Measurements from ENCODE around the gene NR2F2. TPM values are rescaled to one million over a fixed set of nuclear protein-coding genes. Genes with fewer than 3 reads are reported as not detected.
A peak's percentile ranks its signal among the peaks of the same experiment; 100 is the strongest.

NR2F2 gene
- total RNA-seq, 4 donors from 2014 or later: 42.7 to 131 (median 83.6) TPM

DNA sequence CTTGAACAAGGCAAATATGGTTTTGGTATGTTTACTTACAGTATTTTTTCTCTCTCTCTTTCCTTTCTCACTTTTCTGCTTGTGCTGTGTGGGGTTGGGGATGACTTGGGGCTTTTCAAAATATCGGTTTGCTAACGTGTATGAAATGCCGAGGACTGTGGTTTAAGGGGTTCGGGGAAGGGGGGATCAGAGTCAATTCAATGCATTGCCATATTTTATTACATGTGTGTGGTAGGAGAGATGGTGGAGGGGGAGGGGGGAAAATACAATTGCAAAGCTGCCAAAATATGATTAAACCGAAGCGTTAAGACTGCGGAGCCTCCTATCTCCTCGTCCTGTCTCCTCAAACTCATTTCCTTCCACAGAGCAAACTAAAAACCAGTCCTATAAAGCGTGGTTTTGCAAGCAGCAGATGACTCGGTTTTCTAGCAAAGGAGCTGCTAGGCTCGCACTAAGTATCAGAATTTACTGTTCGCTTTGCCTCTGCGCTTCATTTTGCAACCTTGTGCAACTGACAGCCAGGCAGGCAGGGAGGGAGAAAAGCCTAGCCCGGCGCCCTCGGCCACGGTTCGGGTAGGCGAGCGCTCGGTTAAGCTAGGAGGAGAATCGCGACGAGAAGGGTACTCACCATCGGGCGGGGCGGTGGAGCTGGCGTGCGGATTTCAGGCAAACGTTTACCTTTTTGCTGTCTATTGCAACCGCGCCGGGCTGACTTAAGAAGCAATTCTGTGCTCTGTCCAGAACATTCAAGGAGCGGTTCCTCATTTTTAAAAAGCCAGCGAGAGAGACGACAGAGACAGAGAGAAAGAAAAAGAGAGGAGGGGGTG is 4.0 kb upstream of the NR2F2 start:
- Histone ChIP-seq H3K27ac (replicated peaks in 1 of 4) (peak overlapping the region; percentile 94 to 95 (median 94)), H3K4me3 (peak overlapping the region; percentile 77 to 84 (median 80)), H3K36me3 (no peaks in the 10 kb centered on the region), H3K27me3 (peaks cover 0 to 7% (median 0%) of the 10 kb centered on the region in 4 donors), H3K9me3 (no peaks in the 10 kb centered on the region), H3K4me1 (peaks cover 21 to 53% (median 49%) of the 10 kb centered on the region in 4 donors)
- intact Hi-C loops (cut with DNase I): loop anchor here (5.0 to 10.0 kb wide), 4 partner anchors 892 to 1302 kb away; no protein-coding TSS in a partner anchor
- no peak for DNase-seq (ENCODE audit: extremely low spot score)
- TF ChIP-seq POLR2AphosphoS5 (IDR thresholded peaks at IDR 0.05) (peak in 1 of 2 donors; percentile 45), EP300 (IDR thresholded peaks at IDR 0.05) (no peak), POLR2A (IDR thresholded peaks at IDR 0.05; ENCODE audit: low read depth) (no peak)
- TF ChIP-seq, protein P1, sequence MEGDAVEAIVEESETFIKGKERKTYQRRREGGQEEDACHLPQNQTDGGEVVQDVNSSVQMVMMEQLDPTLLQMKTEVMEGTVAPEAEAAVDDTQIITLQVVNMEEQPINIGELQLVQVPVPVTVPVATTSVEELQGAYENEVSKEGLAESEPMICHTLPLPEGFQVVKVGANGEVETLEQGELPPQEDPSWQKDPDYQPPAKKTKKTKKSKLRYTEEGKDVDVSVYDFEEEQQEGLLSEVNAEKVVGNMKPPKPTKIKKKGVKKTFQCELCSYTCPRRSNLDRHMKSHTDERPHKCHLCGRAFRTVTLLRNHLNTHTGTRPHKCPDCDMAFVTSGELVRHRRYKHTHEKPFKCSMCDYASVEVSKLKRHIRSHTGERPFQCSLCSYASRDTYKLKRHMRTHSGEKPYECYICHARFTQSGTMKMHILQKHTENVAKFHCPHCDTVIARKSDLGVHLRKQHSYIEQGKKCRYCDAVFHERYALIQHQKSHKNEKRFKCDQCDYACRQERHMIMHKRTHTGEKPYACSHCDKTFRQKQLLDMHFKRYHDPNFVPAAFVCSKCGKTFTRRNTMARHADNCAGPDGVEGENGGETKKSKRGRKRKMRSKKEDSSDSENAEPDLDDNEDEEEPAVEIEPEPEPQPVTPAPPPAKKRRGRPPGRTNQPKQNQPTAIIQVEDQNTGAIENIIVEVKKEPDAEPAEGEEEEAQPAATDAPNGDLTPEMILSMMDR (IDR thresholded peaks at IDR 0.05): no peak
- 2% methylated on average over 36 of the region's 36 CpGs for WGBS

DNA sequence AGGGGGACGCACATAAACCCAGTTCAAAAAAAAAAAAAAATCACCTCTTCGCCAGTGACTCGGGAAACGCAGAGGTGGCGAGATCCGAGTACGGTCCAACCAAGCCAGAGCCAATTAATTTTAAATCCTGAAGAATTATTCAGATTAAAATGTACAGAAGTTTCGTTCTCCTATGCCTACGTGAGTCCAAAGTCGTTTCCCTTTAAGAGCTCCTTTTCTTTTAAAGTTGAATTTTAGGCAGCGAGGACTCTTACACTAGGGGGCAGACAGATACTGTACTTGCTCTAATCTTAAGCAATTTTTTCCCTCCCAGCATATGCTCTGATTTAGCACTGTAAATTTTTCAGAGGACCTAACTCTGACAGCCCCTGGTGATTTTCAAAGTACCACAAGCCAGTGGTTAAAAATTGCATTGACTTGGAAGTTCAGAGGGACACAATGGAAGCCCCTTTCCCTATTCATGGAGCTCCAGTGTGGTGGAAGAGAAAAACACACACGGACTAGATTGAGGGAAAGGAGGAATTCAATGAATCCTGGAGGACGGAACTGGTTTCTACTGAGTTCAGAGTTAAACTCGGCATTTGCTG is 3.3 kb upstream of the NR2F2 start:
- intact Hi-C loops (cut with DNase I): loop anchor here (5.0 to 10.0 kb wide), 4 partner anchors 892 to 1302 kb away; no protein-coding TSS in a partner anchor
- H3K36me3 ChIP-seq: peaks cover 0 to 7% (median 0%) of the 10 kb centered on the region in 4 donors
- H3K27ac ChIP-seq (replicated peaks in 1 of 4): peak overlapping the region; percentile 94 to 95 (median 94)
- WGBS: under 1% methylated on average over 14 of the region's 14 CpGs
- DNase-seq (ENCODE audit: extremely low spot score): no peak
- peak overlapping the region; percentile 77 to 84 (median 80) for H3K4me3 ChIP-seq
- peaks cover 19 to 46% (median 45%) of the 10 kb centered on the region in 4 donors for H3K4me1 ChIP-seq
- no peak for TF ChIP-seq POLR2A (IDR thresholded peaks at IDR 0.05; ENCODE audit: low read depth)
- TF ChIP-seq, protein P1 (IDR thresholded peaks at IDR 0.05): peak; percentile 76 to 85 (median 81)
- TF ChIP-seq POLR2AphosphoS5 (IDR thresholded peaks at IDR 0.05): peak in 1 of 2 donors; percentile 47
- peaks cover 0 to 7% (median 0%) of the 10 kb centered on the region in 4 donors for H3K27me3 ChIP-seq
- H3K9me3 ChIP-seq: no peaks in the 10 kb centered on the region

DNA sequence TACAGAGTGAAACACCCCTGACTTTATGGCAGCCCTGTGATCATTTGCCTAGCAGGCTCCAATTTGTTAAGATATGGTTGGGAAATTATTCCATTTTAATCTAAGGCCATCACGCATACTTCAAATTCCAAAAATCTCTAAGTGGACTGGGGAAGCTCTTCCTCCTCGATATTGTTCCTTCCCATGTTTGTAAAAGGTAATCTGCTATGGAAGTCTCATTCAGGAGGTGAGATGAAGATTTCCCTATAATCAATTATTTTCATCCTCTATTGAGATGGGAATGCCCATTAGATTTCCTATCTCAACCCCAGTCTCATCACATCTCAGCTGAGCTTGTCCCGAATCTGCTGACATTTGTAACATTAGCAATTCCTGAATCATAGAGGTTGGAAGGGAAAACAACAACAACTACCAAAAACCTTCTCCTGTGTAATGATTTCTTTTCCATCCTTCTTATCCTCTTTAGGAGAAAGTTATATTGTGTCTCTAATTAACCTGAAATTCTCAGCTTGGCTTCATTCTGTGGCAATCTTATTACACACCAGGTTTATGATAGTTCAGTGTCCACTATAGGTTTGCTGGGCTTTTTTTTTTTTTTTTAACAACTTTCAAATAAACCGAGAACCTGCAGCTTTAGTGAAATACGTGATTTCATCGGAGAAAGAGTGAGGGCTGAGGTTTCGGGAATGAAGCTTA is 2.2 kb upstream of the NR2F2 start:
- TF ChIP-seq POLR2AphosphoS5 (IDR thresholded peaks at IDR 0.05) (no peak), POLR2A (IDR thresholded peaks at IDR 0.05; ENCODE audit: low read depth) (no peak), EP300 (IDR thresholded peaks at IDR 0.05) (no peak)
- TF ChIP-seq, protein P1 (IDR thresholded peaks at IDR 0.05): no peak
- peaks cover 0 to 7% (median 0%) of the 10 kb centered on the region in 4 donors for H3K36me3 ChIP-seq
- no peaks in the 10 kb centered on the region for H3K9me3 ChIP-seq
- peak overlapping the region; percentile 94 to 95 (median 94) for H3K27ac ChIP-seq (replicated peaks in 1 of 4)
- intact Hi-C loops (cut with DNase I): loop anchor here (5.0 to 10.0 kb wide), 4 partner anchors 894 to 1304 kb away; no protein-coding TSS in a partner anchor
- DNase-seq (ENCODE audit: extremely low spot score): no peak
- H3K4me1 ChIP-seq: peaks cover 15 to 35% (median 34%) of the 10 kb centered on the region in 4 donors
- no peaks in the 10 kb centered on the region for H3K27me3 ChIP-seq
- WGBS: 21% methylated on average over 7 of the region's 7 CpGs
- peak overlapping the region; percentile 77 to 84 (median 80) for H3K4me3 ChIP-seq

DNA sequence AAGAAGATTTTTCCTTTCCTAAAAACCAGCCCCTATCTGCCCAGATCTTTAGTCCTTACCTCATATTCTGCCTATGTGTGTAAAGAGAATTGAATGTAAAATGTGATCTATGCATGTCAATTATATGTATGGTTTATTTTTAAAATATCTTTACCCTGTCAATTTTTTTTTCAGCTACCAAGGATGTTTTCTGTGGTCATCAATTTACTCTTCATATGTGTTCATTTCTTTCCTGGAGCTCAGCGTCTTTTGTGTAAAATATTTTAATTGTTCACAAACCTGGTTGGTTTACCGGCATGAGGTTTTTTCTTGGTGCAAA is 1.7 kb upstream of the NR2F2 start:
- peaks cover 15 to 30% (median 29%) of the 10 kb centered on the region in 4 donors for H3K4me1 ChIP-seq
- H3K27me3 ChIP-seq: no peaks in the 10 kb centered on the region
- H3K4me3 ChIP-seq: peak overlapping the region; percentile 77 to 84 (median 80)
- TF ChIP-seq, protein P1 (IDR thresholded peaks at IDR 0.05): no peak
- peak overlapping the region; percentile 94 to 95 (median 94) for H3K27ac ChIP-seq (replicated peaks in 1 of 4)
- WGBS: 16% methylated on average over 2 of the region's 2 CpGs
- intact Hi-C loops (cut with DNase I): loop anchor here (5.0 to 10.0 kb wide), 4 partner anchors 894 to 1304 kb away; no protein-coding TSS in a partner anchor
- DNase-seq (ENCODE audit: extremely low spot score): no peak
- peaks cover 0 to 10% (median under 1%) of the 10 kb centered on the region in 4 donors for H3K36me3 ChIP-seq
- no peaks in the 10 kb centered on the region for H3K9me3 ChIP-seq

Measured in esophagus muscularis mucosa (tissue), 4 donors.